Renal cortical epithelial cell (primary cell): Measurements from ENCODE around the gene TBC1D3B. TPM values are rescaled to one million over a fixed set of nuclear protein-coding genes. Genes with fewer than 3 reads are reported as not detected.
"Not testable (repeated sequence)": the region's sequence is repeated elsewhere in the genome, so short reads cannot be mapped to it uniquely, and the experiment has no call there.

Source experiments
- DNase-seq: peaks from one replicate; pipeline ENCODE4 v3.0.0-alpha.2; 2011; ENCODE audit warnings: low read depth
- total RNA-seq: library from RNA; depleted of rRNA; stranded (reverse); fragments of >200 nt; gene quantifications from 2 replicates; pipeline ENCODE4 v1.2.3, GENCODE V29; 2014

TBC1D3B gene
- total RNA-seq, 1 donor from 2014 or later, result 2.6 TPM

- DNase-seq, result no peak
Measured at GRCh38 chr17:36129616-36130015, 46.8 kb downstream of the TBC1D3B start.

GRCh38 chr17:36128411-36128978 is 47.9 kb downstream of the TBC1D3B start:
- no peak for DNase-seq

GRCh38 chr17:36127911-36128310 is 48.5 kb downstream of the TBC1D3B start:
- DNase-seq, result no peak

DNA sequence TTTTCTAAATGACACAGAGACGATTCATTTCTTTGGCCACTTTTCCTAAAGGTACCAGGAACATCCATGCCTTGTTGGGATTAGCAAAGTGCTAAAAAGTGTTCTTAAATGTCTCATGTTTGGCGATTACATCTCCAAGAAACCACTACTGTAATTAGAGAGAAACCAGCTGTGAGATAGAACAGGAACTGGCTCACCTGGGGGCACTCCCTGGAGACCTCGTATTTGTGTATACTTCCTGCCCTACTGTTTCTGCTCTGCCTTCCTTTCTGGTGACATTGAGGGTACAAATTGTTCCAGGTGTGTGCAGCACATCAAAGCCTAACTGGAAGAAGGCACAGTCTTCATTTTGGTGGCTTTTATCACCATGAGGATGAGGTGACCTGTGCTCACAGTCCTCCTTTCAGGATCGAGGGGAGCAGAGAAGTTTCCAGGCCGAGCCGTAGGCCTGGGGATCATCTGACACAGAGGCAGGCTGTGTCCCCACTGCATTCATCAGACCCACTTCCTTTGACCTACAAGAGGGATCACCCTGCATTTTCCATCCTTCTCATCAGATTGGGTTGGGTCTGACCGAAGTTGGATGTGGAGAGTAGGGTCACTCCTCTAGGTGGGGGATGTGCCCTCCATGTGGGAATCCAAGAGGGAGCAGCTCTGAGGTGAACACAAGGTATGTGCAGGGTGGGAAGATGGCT is 49.1 kb downstream of the TBC1D3B start:
- no peak for DNase-seq

- no peak for DNase-seq
Measured at GRCh38 chr17:36124879-36125824, 51.3 kb downstream of the TBC1D3B start.

DNA sequence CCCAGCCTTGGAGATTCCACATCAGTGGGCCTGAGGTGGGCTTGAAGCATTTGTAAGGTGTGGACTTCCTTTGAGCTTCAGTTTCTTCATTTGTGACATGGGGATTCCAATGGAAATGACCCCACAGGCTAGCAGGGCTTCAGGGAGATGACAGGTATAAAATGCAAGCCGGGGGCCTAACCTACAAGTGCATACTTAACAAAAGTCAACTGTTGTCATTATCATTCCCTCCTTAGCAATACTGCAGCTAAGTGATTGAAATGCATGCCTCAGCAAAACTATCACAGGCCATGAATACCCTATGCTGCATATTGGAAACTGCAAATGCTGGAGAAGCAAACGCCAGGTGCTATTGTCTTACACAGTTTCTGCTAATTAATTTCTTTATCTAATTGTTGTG is 53.0 kb downstream of the TBC1D3B start:
- DNase-seq, result no peak

DNA sequence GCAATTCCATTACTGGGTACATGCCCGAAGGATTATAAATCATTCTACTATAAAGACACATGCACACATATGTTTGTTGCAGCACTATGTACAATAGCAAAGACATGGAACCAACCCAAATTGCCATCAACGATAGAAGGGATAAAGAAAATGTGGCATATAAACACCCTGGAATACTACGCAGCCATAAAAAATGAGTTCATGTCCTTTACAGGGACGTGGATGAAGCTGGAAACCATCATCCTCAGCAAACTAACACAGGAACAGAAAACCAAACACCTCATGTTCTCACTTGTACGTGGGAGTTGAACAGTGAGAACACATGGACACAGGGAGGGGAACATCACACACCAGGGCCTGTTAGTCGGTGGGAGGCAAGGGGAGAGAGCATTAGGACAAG is 55.3 kb downstream of the TBC1D3B start:
- not testable (repeated sequence) for DNase-seq

- no peak for DNase-seq
Measured at GRCh38 chr17:36120221-36120620, 56.2 kb downstream of the TBC1D3B start.

DNA sequence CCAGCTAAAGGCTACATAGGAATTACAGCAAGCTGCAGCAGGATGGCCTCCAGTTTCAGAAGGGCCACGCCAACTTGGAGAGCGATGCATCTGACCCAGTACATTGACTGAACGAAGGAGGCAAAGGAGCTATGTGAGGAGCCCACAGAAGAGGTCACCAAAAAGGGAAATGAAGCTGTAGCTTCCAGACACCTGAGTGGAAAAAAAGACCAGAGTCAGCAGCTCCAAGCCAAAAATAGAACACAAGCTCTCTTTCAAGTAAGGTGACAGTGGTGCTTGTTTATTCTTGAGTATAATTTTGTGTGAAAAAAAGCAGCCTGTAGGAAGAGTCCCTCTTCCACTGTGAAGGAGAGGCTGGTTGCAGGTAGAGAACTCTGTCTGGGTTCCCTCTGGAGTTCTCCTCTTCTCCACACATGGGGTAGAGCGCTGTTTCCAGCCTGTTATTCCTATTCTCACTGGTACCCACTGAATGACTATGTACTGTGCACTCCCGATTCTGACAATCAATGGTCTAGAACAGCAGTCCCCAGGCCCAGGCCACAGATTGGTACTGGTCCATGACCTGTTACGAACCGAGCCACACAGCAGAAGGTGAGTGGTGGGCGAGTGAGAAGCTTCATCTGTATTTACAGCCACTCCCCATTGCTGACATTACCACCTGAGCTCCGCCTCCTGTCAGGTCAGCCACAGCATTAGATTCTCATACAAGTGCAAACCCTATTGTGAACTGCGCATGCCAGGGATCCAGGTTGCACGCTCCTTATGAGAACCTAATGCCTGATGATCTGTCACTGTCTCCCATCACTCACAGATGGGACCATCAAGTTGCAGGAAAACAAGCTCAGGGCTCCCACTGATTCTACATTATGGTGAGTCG is 57.7 kb downstream of the TBC1D3B start:
- no peak for DNase-seq

DNA sequence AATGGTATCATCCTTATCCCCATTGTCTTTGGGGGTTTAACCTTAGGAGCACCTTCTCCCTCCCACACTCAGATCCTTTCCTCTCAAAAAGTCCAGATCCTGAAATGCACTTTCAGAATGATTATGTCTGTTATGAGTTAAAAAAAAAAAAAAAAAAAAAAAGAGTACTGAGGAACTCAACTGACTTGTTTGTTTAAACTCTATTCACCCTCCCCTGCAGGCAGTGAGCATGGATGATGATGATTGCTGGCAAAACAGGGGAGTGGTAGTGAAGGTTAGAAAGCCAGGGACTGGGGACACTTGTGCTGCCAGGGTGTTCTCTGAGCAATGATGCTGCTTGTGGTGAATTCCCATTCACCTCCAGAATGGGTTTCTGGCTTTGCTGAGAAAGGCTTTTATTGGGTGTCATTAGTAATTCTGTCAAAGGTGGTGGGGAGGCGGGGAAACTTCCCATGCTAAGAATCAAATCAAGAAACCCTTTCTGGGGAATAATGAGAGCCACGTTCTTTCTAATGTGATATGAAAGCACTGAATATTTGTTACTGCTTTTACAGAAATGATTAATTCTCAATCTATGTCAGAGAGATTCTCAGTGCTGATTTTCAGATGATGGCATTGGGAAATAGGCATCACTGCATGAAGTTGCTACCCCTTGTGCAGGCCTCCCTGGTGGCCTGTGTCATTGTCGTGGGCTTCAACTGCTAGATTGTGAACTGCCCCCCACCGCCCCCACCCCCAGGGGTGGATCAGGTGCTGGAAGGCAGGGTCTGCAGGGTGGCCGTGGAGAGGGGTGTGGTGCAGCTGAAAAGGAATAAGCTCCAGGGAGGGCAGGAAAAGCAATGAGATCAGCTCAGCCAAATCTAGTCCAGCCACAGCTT is 58.7 kb downstream of the TBC1D3B start:
- DNase-seq, result no peak

Other genes starting within 250 kb of the TBC1D3B start
- gene RDM1, start 245.9 kb downstream of the TBC1D3B start, total RNA-seq, result 0.20 and 1.6 TPM in 2 replicates
- not detected in 2 replicates for gene LYZL6, start 232.9 kb downstream of the TBC1D3B start, total RNA-seq
- not detected in 2 replicates for gene CCL16, start 195.1 kb downstream of the TBC1D3B start, total RNA-seq
- gene CCL14, start 189.9 kb downstream of the TBC1D3B start, total RNA-seq, result not detected in 2 replicates
- not detected in 2 replicates for gene CCL15, start 175.1 kb downstream of the TBC1D3B start, total RNA-seq
- not detected in 2 replicates for gene CCL23, start 158.7 kb downstream of the TBC1D3B start, total RNA-seq
- 0.69 TPM in 1 of 2 replicates, not detected in the other for gene CCL18, start 112.4 kb downstream of the TBC1D3B start, total RNA-seq
- gene CCL3, start 86.5 kb downstream of the TBC1D3B start, total RNA-seq, result not detected in 2 replicates
- not detected in 2 replicates for gene CCL4, start 72.8 kb downstream of the TBC1D3B start, total RNA-seq
- gene CCL3L1, start 20.1 kb upstream of the TBC1D3B start, total RNA-seq, result not detected in 2 replicates
- gene CCL4L2, start 34.4 kb upstream of the TBC1D3B start, total RNA-seq, result not detected in 2 replicates
- 0.60 TPM in 1 of 2 replicates, not detected in the other for gene TBC1D3I, start 87.9 kb upstream of the TBC1D3B start, total RNA-seq
- not detected in 2 replicates for gene TBC1D3G, start 147.2 kb upstream of the TBC1D3B start, total RNA-seq
- gene TBC1D3H, start 211.8 kb upstream of the TBC1D3B start, total RNA-seq, result not detected in 2 replicates